ENCODE results near the gene MAGEL2. TPM values are rescaled to one million over a fixed set of nuclear protein-coding genes. Genes with fewer than 3 reads are reported as not detected.
"Not testable (repeated sequence)": the region's sequence is repeated elsewhere in the genome, so short reads cannot be mapped to it uniquely, and the experiment has no call there.

Gene MAGEL2
- total RNA-seq, 1 donor from 2014 or later: 0.08 TPM

- no peak for ATAC-seq
Observed at GRCh38 chr15:23606226-23606625, 41.4 kb downstream of the MAGEL2 start.

GRCh38 chr15:23602124-23602523, 45.5 kb downstream of the MAGEL2 start:
- ATAC-seq: no peak

GRCh38 chr15:23599053-23599452, 48.6 kb downstream of the MAGEL2 start:
- ATAC-seq: no peak

GRCh38 chr15:23597278-23597677, 50.4 kb downstream of the MAGEL2 start:
- not testable (repeated sequence) for ATAC-seq

- ATAC-seq: no peak
Observed at GRCh38 chr15:23596736-23597135, 50.9 kb downstream of the MAGEL2 start.

- no peak for ATAC-seq
Observed at GRCh38 chr15:23595368-23595767, 52.3 kb downstream of the MAGEL2 start.

GRCh38 chr15:23594252-23594770, 53.4 kb downstream of the MAGEL2 start:
- no peak for ATAC-seq

Other genes starting within 250 kb of the MAGEL2 start
- not detected for gene GOLGA6L2, start 200.6 kb downstream of the MAGEL2 start, total RNA-seq
- 2.5 TPM for gene MKRN3, start 82.2 kb downstream of the MAGEL2 start, total RNA-seq
- gene NDN, start 39.4 kb upstream of the MAGEL2 start, total RNA-seq: 17.3 TPM

All from esophagus mucosa (tissue), 1 donor.